CD4-positive, alpha-beta T cell treated with Interferon gamma for 1 hour (primary cell): ENCODE measurements around the gene TNFRSF21.
"Not testable (repeated sequence)": the region's sequence is repeated elsewhere in the genome, so short reads cannot be mapped to it uniquely, and the experiment has no call there.

Experiments used
- DNase-seq: peaks from one replicate; pipeline ENCODE4 v3.0.0-alpha.2; 2020

The TNFRSF21 gene

DNA sequence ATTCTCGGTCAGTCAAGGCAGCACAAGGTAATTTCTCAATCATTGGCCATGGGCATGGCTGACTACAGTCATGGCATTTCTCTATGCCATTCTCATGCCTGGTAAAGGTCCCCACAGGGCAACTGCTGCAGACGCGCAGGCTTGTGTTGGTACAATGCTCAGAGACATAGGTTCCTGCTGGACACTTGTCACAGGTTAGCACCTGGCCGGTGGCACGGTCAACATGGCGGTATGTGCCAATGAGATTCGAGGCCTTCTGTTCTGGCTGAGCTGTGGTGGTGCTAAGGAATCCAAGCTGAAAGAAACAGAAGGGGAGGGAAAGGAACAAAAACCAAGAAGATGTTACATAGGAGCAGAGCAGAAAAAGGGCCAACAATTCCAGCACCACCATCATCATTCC is 23.4 kb downstream of the TNFRSF21 start:
- DNase-seq, result no peak

DNA sequence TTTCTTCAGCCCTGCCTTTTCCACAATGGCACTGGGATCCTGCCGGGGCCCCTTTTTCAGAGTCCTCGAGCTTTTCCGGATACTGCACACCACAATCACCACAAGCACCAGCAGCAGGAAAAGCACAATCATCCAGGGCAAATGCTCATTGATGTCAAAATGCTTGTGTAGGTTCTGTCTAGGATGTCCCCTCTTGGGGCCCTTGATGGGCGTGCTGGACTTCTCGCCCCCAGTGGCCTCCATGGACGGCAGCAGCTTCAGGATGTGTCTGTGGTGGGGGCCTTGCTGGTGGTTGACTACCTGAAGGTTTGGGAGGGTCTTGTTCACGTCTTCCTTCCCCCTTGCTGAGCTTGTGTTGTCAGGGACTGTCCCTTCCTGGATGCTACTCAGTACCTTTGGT is 25.7 kb downstream of the TNFRSF21 start:
- DNase-seq, result no peak

DNA sequence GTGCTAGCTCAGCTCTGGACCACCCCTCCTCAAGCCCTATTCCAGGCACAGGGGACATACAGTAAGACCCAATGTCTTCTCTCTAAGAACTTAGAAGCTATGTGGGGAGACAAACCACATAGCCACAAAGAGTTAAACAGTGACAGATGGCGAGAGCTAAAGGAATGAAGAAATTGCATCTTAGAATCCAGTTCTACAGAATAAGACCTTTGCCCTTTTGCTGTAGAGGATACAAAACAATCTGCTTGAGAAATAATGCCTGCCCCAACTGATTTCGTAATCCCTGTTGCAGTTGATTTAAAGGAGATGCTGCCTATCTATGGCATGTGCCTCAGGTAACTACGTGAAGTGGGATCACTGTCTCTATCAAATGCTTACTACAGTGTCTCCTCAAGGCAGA is 31.2 kb downstream of the TNFRSF21 start:
- no peak for DNase-seq

DNA sequence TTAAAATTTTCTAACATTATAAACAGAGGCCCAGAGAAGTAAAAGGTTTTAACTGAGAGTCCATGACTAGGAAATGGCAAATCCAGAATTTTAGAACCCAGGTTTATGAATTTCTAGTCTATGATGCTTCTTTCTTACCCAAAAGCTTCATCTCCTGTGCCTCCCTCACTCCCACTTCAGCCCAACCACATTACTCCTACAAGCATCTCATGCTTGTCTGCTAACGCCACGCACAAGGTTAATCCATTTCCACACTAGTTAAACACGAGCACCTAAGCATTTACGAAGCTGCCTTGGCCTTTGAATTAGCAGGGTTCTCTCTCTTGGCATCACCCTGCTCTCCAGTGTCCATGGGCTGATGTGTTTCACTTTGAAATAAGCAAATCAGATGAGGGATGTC is 32.0 kb downstream of the TNFRSF21 start:
- no peak for DNase-seq

DNA sequence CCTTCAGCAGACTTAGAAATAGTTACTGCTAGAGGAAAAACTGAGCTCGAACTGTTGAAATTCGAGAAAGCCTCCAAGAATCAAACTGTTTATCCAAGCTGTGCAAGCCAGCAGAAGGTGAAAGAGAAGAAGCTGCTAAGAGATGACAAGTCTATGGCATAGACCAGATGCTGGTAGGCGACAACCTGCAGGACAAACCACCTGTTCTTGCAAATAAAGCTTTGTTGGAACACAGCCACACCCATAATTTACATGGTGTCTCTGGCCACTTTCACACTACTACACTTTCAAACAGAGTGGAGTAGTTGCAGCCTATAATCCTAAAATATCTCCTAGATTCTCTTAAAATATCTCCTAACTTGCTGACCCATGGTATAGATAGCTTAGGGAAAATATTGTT is 33.3 kb downstream of the TNFRSF21 start:
- DNase-seq, result no peak

DNA sequence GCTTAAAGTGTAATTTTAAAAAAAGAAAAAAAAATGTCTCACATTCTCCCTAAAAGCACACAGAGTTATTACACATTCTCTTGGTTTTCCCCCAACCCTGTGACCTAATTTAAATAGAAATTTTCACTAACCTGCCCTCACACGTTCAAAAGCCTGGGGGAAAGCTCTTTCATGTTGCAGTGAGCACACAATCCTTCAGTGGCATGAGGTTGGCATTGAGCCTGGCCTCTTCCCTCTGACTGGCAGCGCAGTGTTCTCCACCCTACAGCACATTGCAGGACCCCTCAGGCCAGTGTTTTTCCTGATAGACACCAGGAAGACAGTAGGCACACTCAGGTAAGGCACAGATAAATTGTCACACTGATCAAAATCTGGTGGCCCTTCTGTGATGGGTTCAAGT is 34.1 kb downstream of the TNFRSF21 start:
- DNase-seq, result no peak

DNA sequence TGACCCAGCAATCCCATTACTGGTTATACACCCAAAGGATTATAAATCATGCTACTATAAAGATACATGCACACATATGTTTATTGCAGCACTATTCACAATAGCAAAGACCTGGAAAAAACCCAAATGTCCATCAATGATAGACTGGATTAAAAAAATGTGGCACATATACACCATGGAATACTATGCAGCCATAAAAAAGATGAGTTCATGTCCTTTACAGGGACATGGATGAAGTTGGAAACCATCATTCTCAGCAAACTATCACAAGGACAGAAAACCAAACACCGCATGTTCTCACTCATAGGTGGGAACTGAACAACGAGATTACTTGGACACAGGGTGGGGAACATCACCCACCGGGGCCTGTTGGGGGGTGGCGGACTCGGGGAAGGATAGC is 34.6 kb downstream of the TNFRSF21 start:
- not testable (repeated sequence) for DNase-seq

DNA sequence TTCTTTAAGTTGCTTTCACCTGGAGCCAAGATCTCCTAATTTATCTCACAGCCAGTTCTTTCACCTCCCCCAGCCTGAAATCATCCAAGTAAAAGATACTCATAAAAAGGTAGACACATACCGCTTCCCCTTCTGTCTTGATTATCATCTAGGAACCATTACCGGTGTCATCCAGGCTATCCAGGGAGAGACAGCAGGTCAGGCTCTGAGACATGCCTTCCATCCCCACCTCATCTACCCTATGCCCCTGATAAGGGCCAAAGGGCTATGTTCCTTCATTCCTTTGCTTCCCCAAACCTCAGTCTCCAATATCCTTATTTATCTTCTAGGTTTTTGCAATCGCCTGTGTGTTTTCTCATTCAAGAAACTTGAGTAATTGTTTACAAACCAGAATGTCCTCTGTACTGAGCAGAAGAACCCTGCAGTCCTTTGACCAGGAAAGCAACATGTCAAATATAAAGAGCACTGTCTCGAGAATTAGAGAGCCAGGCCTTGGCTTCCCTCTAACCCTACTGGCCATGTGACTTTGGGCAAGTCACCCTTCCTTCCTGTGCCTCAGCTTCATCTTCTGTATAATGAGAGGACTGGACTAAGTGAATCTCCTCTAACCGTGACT is 41.0 kb downstream of the TNFRSF21 start:
- DNase-seq, result no peak

DNA sequence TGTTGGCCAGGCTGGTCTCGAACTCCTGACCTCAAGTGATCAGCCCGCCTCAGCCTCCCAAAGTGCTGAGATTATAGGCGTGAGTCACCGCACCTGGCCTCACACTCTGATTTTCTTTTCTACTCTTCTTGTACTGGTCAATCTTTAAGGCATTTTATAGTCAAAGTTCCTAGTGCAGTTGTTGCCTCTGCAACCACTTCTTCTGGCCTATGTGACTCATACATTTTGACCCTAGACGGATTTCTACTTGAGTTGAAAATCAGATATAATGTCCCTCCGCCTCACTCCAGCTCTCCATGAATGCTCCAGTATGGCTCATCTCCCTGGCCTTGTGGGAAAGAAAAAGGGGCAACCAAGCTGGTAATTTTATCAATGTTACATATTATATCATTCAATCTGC is 42.4 kb downstream of the TNFRSF21 start:
- no peak for DNase-seq

DNA sequence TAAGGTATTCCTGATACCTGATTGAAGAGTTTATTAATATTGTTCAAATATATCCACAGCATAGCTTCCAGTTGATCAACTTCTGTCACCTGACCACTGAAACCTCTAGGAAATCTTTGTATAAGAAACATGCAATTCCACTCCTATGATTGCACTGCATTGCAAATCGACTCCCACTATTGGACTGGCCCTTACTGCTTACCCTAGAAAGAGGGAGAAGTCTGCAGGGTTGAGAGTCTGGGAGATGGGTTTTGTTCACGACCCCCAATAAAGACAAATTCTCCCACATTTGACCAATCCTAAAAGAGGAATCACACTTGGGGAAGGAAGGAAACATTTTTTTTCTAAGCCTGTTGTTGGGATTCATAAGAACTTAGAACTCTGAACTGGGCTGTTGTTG is 43.7 kb downstream of the TNFRSF21 start:
- no peak for DNase-seq

DNA sequence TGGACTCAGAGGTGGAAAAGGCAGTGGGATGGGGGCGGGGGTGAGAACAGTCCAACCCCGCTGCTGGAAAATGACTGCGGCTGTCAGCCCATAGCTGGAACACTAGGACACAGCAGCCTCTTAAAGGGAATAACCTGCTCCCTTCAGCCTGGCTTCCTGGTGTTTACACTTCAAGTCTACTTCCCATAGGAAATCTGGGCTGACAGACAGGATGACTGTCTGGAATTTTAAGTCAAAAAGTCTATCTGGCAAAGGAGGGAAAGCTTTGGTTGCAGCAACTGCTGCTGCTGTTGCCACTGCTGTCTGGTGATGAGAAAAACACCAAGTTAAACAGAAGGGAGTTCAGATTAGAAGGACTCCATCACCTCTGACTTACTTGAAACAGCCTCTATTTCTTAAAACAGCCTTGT is 44.9 kb downstream of the TNFRSF21 start:
- DNase-seq, result no peak

DNA sequence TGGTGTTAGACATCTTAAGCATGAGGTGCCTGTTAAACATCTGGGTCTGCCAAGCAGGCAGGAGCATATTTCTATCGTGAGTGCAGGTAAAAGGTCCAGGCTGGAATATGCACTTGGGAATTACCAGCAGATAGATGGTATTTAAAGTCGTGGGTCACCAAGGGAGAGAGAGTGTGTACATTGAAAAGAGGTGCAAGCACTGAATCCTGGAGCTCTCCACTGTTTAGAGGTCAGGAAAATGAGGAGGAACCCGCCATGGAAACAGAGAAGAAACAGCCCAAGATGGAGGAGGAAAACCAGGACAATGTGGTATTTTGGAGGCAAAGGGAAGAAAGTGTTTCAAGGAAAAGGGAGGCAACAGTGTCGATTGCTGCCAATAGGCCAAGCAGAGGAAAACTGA is 46.4 kb downstream of the TNFRSF21 start:
- DNase-seq, result no peak

DNA sequence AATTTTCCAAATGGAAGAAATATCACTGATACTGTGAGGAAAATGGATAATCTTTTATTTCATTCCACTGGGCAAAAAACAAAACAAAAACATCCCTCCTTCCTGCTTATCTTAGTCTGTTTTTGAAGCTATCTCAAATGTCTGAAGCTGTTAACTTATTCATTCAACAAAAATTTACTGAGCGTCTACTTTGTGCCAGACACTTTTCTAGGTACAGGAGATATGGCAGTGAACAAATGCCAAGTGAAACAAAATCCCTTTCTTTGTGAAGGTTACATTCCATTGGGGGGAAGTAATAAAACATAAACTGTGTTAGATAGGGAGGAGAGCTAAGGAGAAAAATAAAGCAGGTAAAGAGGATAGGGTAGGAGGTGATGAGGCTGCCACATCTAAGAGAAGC is 47.5 kb downstream of the TNFRSF21 start:
- no peak for DNase-seq

DNA sequence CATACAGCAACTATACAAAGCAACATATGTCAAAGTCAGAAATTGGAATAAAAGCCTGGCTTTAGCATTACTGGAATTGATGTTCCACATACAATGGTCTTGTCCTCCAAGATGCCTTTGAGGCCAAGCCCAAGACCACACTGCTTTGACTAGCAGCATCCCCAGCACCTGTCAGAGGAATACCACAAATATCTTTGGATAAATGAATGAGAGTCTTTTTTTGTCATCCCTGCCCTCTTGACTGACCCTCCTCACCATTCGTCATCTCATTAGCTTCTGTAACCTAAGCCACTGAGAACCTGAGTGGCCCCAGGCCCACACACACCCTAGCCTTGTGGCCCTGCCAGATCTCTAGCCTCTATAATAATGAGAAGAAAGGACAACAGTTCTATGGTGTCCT is 48.5 kb downstream of the TNFRSF21 start:
- no peak for DNase-seq

DNA sequence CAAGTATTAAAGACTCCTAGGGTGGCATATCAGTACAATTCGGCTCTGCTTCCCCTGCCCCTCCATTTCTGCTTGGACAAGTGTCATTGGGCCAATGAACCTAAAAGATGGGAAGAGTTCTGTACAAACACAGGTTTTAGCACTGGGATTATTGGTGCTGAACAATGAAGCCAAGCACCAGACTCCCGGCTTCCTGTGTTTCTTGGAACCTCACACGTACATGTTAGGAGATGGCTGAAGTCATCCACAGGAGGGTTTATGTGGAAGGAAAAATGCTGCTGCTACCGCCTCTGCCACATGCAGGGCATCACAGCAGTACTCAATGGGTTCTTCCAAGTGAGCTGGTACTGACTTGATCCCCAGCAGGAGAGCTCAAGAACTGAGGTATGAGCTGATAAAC is 49.7 kb downstream of the TNFRSF21 start:
- no peak for DNase-seq

DNA sequence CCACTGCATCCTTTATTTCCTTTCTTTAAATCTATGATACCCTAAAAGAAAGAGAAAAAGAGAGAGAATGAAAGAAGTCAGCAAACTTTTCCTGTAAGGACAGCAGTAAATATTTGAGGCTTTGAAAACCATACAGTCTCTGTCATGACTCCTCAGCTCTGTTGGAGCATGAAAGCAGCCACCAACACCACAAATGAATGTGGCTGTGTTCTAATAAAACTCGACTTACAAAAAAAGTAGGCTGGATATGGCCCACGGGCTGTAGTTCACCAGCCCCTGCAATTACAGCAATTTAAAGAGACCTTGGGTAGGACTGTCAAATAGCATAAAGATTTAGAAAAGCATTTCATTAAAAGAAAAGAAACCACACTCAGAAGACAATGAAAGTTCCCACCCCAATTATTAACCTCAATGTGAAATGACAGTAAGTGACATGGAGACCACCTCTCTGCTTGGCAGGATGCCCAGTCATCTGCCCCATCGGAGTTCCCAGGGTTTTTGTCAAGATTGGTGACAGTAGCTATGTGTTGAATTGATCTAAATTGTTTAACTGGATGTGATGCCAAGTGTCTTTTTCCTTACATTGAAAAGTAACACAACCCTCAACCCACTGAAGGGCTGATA is 50.9 kb downstream of the TNFRSF21 start:
- no peak for DNase-seq

DNA sequence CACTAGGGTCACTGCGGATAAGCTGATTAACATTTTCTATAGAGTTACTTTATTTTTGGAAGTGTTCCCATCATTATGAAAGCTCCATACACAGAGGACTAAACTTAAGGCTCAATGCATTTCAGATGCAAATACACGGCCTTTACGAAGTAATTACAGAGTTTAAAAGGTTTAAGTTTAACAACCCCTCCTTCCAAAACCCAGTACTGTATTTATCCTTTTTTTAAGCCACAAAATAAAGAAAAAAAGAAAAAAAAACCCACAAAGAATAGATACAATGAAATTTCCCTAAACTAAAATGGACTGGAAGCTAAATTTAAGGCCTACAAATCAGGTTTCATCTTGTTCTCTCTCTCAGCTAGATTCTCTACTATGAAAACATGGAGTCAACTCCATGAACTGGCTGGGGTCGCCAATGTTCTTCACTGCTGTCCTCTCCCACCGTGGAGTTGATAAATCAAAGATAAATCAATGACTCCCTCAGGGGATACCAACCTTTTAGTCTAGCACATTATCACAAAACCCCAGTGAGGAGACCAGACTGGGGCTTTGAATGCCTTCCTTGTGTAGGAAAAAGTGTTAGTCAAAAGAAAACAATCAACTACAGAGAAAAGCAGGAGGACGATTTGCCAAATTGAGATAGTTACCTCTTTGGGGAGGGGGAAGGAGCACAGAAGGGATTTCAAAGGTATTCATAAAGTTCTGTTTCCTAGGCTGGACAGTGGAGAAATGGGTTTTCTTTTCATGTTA is 52.5 kb downstream of the TNFRSF21 start:
- DNase-seq, result no peak

DNA sequence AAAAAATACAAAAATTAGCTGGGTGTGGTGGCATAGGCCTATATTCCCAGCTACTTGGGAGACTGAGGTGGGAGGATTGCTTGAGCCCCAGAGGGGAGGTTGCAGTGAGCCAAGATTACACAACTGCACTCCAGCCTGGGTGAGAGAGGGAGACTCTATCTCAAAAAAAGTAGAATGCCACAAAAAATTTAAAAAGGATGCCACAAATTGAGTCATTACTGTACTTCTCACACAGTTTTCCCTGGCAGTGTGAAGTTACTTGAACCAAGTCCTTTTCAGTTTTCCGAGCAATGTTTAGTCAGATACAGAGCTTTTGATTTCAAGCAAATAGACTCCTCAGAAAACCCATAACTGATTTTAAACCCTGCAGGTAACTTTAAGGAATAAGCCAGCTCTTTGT is 53.3 kb downstream of the TNFRSF21 start:
- DNase-seq, result no peak

DNA sequence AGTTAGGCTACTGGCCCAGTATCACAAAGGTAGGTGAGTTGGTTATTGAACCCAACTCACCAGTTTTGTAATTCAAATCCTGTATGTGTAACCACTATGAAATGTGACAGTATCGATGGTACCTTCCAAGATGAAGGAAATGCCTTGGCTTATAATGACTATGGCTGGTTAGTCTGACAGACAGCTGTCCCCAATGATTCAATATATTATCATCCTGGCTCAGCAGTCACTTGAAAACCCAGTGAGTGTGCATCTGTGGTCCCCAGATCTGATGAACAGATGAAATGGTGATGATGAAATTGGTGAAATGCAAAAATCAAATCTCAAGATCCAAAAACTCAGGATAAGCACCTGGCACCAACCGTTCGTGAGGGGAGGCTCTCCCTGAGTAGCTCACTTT is 54.8 kb downstream of the TNFRSF21 start:
- DNase-seq, result no peak

DNA sequence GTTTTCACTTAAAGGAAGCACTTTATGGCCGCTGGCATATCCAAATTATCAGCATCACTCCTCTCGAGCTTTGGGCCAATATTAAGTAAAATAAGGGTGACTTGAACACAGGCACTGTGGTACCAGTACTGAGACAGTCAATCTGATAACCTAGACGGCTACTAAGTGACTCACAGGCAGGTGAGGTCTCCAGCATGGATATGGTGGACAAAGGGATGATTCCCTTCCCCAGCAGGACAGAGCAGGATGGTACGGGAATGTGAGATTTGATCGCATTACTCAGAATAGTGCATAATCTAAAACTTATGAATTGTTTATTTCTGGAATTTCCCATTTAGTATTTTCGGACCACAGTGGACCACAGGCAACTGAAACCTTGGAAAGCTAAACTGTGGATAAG is 55.7 kb downstream of the TNFRSF21 start:
- no peak for DNase-seq

DNA sequence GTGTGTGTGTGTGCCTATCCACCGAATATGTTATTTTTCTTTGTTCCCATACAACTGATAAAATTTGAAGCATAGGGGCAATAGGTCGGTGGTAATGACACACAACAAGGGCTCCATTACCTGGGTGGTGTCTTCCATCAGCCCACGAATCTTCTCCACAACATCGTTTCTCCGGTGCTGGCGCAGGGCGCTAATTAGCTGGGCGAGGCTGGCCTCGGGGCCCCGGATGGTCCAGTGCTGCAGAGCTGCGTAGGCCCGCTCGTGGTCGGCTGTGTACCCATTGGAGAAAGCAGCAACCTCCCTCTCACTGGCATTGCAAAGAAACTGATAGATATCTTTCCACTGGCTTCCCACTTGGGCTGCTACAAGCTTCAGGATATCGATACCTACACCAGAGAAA is 56.6 kb downstream of the TNFRSF21 start:
- DNase-seq, result no peak

DNA sequence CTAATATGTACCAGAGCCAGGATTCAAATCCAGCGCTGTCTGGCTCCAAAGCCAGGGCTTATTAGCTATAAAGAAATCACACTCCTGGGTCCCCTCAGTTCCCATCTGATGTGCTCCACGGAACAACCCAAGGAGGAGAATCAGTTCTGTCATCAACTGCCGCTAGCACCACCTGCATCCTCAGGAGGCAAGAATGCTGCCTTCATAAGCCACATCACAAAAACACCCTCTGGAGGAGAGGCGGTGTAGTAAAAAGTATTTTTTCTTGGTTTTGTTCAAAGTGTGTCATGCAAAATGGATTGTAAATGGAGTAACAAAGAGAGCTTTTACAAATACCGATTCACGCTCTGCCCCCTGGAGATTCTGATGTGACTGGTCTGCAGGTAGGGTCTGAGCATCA is 57.1 kb downstream of the TNFRSF21 start:
- DNase-seq, result no peak

DNA sequence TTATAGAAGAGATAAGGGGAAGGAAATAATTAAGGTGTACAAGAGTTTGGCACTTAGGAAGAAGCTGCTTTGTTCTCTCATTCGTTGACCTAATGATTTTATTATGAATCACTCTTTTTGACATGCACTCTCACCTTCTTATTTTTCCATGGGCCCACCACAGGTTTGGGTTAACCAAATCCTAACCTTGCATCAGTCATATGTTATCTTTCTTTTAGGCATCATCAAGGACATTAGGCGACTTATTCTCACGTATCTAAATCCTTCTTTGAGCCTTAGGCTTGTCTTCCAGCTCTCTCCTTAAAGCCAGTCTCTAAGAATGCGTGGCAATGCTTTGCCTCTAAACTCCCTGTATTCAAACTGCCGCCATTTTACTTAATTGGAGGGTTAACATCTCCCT is 58.3 kb downstream of the TNFRSF21 start:
- no peak for DNase-seq

DNA sequence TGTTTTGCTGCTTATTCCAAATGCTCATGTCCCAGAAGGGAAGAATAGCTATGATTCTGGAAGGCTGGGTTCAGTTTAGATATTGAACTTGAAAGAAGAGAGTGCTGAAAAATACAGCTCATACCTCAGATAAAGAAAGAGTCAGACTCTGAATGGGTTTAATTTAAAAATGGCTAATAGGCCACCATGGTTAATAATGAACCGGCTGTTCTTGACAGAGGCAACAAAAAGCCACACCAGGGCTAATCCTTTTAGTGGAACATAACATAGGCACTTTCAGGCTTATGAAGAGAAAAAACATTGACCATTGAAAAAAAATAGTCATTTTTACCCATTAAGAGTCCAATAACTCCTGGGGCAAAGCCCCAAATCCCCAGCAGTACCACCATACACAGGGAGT is 59.4 kb downstream of the TNFRSF21 start:
- DNase-seq, result no peak

DNA sequence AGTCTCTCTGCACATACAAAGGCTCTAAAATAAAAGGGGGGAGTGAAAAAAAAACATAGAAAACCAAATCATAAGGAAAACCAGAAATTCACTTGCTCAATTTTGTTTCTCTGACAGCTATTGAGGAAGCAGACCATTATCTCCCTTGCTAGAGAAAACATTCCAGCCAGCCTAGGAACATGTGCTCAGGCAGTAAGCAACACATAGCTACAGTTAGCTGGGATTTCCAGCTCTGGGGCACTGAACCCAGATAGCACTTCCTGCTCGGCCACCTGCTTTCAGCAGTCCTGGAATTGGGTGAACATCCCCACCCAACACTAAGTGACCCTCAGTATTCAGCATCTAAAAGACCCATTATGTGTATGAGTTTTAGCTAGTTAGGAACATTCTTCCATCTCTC is 61.3 kb downstream of the TNFRSF21 start:
- DNase-seq, result no peak
